ENCODE data around the gene STXBP6.

GRCh38 chr14:24838945-24839616, 210.9 kb downstream of the STXBP6 start:
- TF ChIP-seq, protein P1, sequence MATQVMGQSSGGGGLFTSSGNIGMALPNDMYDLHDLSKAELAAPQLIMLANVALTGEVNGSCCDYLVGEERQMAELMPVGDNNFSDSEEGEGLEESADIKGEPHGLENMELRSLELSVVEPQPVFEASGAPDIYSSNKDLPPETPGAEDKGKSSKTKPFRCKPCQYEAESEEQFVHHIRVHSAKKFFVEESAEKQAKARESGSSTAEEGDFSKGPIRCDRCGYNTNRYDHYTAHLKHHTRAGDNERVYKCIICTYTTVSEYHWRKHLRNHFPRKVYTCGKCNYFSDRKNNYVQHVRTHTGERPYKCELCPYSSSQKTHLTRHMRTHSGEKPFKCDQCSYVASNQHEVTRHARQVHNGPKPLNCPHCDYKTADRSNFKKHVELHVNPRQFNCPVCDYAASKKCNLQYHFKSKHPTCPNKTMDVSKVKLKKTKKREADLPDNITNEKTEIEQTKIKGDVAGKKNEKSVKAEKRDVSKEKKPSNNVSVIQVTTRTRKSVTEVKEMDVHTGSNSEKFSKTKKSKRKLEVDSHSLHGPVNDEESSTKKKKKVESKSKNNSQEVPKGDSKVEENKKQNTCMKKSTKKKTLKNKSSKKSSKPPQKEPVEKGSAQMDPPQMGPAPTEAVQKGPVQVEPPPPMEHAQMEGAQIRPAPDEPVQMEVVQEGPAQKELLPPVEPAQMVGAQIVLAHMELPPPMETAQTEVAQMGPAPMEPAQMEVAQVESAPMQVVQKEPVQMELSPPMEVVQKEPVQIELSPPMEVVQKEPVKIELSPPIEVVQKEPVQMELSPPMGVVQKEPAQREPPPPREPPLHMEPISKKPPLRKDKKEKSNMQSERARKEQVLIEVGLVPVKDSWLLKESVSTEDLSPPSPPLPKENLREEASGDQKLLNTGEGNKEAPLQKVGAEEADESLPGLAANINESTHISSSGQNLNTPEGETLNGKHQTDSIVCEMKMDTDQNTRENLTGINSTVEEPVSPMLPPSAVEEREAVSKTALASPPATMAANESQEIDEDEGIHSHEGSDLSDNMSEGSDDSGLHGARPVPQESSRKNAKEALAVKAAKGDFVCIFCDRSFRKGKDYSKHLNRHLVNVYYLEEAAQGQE (IDR thresholded peaks at IDR 0.05; ENCODE audit: low read depth): no peak
- no peak for TF ChIP-seq EGR1 (IDR thresholded peaks at IDR 0.05)
- no peak for TF ChIP-seq RAD21 (IDR thresholded peaks at IDR 0.05; ENCODE audit: low read depth)
- TF ChIP-seq CEBPB (IDR thresholded peaks at IDR 0.05): no peak
- TF ChIP-seq, protein P2, sequence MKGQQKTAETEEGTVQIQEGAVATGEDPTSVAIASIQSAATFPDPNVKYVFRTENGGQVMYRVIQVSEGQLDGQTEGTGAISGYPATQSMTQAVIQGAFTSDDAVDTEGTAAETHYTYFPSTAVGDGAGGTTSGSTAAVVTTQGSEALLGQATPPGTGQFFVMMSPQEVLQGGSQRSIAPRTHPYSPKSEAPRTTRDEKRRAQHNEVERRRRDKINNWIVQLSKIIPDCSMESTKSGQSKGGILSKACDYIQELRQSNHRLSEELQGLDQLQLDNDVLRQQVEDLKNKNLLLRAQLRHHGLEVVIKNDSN (IDR thresholded peaks at IDR 0.05): no peak

Measured in Ishikawa (cell line).